ENCODE measurements around the gene GPR156. TPM values are rescaled to one million over a fixed set of nuclear protein-coding genes. Genes with fewer than 3 reads are reported as not detected.

The GPR156 gene
- total and polyA plus RNA-seq, 8 donors: 0.13 to 0.89 (median 0.37) TPM; not detected in 5

DNA sequence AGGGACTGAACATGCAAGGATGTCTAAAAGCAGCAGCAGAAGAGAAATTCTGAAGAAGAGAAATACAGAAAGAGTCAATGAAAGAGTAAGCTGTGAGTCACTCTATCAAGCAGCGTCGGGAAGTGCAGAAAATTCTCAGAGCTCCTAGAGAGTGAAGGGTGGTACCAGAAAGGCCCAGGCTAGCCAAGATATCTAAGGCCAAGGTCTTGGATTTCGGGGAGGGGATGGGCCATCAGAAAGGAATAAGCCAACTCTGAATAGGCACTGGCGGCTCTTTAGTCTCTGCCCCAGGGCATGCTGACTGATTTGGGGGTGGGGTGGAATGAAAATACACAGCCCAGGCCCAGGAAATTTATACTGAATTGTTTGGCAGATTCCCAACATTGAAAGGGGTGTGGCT is 70.8 kb downstream of the GPR156 start:
- TF ChIP-seq EP300 (IDR thresholded peaks at IDR 0.05) (no peak), POLR2AphosphoS5 (IDR thresholded peaks at IDR 0.05) (no peak), POLR2A (IDR thresholded peaks at IDR 0.05) (no peak)
- TF ChIP-seq, protein P1, sequence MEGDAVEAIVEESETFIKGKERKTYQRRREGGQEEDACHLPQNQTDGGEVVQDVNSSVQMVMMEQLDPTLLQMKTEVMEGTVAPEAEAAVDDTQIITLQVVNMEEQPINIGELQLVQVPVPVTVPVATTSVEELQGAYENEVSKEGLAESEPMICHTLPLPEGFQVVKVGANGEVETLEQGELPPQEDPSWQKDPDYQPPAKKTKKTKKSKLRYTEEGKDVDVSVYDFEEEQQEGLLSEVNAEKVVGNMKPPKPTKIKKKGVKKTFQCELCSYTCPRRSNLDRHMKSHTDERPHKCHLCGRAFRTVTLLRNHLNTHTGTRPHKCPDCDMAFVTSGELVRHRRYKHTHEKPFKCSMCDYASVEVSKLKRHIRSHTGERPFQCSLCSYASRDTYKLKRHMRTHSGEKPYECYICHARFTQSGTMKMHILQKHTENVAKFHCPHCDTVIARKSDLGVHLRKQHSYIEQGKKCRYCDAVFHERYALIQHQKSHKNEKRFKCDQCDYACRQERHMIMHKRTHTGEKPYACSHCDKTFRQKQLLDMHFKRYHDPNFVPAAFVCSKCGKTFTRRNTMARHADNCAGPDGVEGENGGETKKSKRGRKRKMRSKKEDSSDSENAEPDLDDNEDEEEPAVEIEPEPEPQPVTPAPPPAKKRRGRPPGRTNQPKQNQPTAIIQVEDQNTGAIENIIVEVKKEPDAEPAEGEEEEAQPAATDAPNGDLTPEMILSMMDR (IDR thresholded peaks at IDR 0.05): no peak
- no peaks in the 10 kb centered on the region for H3K4me1 ChIP-seq
- 52 to 64% (median 60%) methylated on average over 4 of the region's 4 CpGs for WGBS, 5 donors
- DNase-seq: no peak
- no peak overlapping the region for H3K27ac ChIP-seq
- intact Hi-C loops (cut with DNase I; ENCODE audit: low total_unique reads): no loop called here
- H3K27me3 ChIP-seq: no peaks in the 10 kb centered on the region
- no peak overlapping the region for H3K4me3 ChIP-seq
- H3K36me3 ChIP-seq: no peaks in the 10 kb centered on the region
- peaks cover 0 to 5% (median 0%) of the 10 kb centered on the region in 4 donors for H3K9me3 ChIP-seq

DNA sequence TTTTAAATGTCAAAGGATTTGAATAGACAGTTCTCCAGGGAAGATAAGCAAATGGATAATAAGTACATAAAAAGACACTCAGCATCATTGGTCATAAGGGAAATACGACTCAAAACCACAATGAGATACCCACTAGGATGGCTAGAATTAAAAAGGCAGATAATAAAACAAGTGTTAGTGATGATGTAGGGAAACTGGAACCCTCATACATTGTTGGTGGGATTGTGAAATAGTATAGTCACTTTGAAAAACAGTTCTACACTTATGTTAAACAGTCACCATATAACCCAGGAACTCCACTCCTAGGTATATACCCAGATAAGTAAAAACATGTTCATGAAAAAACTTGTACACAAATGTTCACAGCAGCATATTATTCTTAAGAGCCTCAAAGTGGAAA is 72.5 kb downstream of the GPR156 start:
- Histone ChIP-seq H3K9me3 (peaks cover 0 to 5% (median 0%) of the 10 kb centered on the region in 4 donors), H3K4me1 (no peaks in the 10 kb centered on the region), H3K4me3 (no peak overlapping the region), H3K27ac (no peak overlapping the region), H3K27me3 (no peaks in the 10 kb centered on the region), H3K36me3 (no peaks in the 10 kb centered on the region)
- no peak for DNase-seq
- 70 to 97% (median 85%) methylated on average over 1 of the region's 1 CpG for WGBS, 5 donors
- intact Hi-C loops (cut with DNase I; ENCODE audit: low total_unique reads): no loop called here
- TF ChIP-seq, protein P1 (IDR thresholded peaks at IDR 0.05): no peak
- TF ChIP-seq EP300 (IDR thresholded peaks at IDR 0.05) (no peak), POLR2AphosphoS5 (IDR thresholded peaks at IDR 0.05) (no peak), POLR2A (IDR thresholded peaks at IDR 0.05) (no peak)

DNA sequence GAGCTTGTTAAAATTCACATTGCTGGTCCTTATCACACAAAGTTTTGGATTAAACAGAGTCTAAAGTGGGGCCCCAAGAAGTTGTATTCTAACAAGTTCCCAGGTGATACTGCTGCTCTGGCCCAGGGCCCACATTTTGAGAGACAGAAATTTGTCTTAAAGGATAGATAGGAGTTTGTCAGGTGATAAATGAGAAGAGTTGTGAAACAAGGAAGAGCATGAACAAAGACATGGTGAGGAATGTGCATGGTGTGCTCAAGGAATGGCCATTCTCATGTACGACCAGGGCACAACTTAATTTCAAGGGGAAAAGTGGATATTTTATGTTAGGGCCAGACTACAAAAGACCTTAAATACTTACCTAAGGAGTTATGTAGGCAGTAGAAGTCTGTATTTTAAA is 75.6 kb downstream of the GPR156 start:
- H3K36me3 ChIP-seq: no peaks in the 10 kb centered on the region
- no peaks in the 10 kb centered on the region for H3K27me3 ChIP-seq
- WGBS, 5 donors: 73 to 85% (median 76%) methylated on average over 1 of the region's 1 CpG
- no peak overlapping the region for H3K27ac ChIP-seq
- TF ChIP-seq POLR2A (IDR thresholded peaks at IDR 0.05) (no peak), EP300 (IDR thresholded peaks at IDR 0.05) (no peak), POLR2AphosphoS5 (IDR thresholded peaks at IDR 0.05) (no peak)
- TF ChIP-seq, protein P1 (IDR thresholded peaks at IDR 0.05): no peak
- no peaks in the 10 kb centered on the region for H3K4me1 ChIP-seq
- no peaks in the 10 kb centered on the region for H3K9me3 ChIP-seq
- no peak for DNase-seq
- no peak overlapping the region for H3K4me3 ChIP-seq
- intact Hi-C loops (cut with DNase I; ENCODE audit: low total_unique reads): no loop called here

DNA sequence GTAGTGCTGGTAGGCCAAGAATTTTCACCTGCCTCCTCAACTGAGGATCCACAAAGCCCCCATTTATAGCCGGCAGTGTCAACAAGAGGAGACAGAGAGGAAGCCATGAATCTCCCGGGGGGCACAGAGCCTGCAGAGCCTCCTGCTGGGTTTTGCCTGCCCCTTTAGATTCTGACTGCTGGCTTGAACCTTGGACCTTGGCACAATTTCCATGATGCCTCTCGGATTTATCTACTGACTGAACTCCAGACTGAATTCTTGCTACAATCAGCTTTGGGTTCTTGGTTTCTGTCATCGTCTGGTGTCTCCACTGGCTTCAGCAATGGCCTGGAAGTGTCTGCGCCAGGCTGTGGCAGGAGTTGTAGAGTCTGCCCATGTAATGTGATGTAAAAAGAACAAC is 80.7 kb downstream of the GPR156 start:
- H3K36me3 ChIP-seq: no peaks in the 10 kb centered on the region
- no peak overlapping the region for H3K4me3 ChIP-seq
- H3K27me3 ChIP-seq: no peaks in the 10 kb centered on the region
- H3K9me3 ChIP-seq: no peaks in the 10 kb centered on the region
- H3K27ac ChIP-seq: no peak overlapping the region
- intact Hi-C loops (cut with DNase I; ENCODE audit: low total_unique reads): no loop called here
- DNase-seq: no peak
- peaks cover 0 to 14% (median 2%) of the 10 kb centered on the region in 4 donors for H3K4me1 ChIP-seq
- WGBS, 5 donors: 81 to 97% (median 90%) methylated on average over 5 of the region's 5 CpGs
- TF ChIP-seq POLR2AphosphoS5 (IDR thresholded peaks at IDR 0.05) (no peak), POLR2A (IDR thresholded peaks at IDR 0.05) (no peak), EP300 (IDR thresholded peaks at IDR 0.05) (no peak)
- TF ChIP-seq, protein P1 (IDR thresholded peaks at IDR 0.05): no peak
